Neural progenitor cell (in vitro differentiated cells): Measurements from ENCODE around the gene MILR1.

ENCODE experiments used
- EZH2 ChIP-seq: fragments of 200-600 bp; sonication (generic); IDR thresholded peaks from 2 replicates; pipeline ENCODE4 v1.6.1; 2017; ENCODE audit warnings: antibody characterized with exemption, mild to moderate bottlenecking, moderate library complexity
- EZH2phosphoT487 ChIP-seq: fragments of 200-600 bp; sonication (generic); IDR thresholded peaks from 2 replicates; pipeline ENCODE4 v1.6.1; 2017; ENCODE audit warnings: antibody characterized with exemption
- TF ChIP-seq, protein P1 (sequence below): fragments of 200-600 bp; sonication (generic); IDR thresholded peaks from 2 replicates; pipeline ENCODE4 v1.5.1; 2017; ENCODE audit warnings: antibody characterized with exemption, mild to moderate bottlenecking

DNA sequence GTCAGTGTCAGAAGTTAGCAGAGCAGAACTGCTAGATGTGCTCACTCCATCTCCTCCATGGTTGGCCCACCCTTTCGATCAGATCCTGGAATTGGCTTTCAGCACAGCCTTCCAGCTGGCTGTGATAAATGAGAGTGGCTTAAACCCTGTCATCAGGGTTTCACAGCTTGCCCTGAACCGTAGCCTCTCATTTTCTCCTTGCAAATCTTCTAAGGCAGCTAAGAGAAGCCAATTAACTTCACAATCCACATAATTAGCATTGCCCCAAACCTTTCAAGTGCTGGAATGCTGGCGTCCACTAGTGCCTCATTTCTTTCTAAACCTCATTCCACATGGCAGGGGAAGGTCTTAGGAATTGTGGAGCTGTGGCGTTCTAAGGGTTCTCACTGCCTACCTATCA lies 21.7 kb downstream of the MILR1 start:
- TF ChIP-seq EZH2 (no peak), EZH2phosphoT487 (no peak)
- TF ChIP-seq, protein P1, sequence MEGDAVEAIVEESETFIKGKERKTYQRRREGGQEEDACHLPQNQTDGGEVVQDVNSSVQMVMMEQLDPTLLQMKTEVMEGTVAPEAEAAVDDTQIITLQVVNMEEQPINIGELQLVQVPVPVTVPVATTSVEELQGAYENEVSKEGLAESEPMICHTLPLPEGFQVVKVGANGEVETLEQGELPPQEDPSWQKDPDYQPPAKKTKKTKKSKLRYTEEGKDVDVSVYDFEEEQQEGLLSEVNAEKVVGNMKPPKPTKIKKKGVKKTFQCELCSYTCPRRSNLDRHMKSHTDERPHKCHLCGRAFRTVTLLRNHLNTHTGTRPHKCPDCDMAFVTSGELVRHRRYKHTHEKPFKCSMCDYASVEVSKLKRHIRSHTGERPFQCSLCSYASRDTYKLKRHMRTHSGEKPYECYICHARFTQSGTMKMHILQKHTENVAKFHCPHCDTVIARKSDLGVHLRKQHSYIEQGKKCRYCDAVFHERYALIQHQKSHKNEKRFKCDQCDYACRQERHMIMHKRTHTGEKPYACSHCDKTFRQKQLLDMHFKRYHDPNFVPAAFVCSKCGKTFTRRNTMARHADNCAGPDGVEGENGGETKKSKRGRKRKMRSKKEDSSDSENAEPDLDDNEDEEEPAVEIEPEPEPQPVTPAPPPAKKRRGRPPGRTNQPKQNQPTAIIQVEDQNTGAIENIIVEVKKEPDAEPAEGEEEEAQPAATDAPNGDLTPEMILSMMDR = no peak
